Skin of body (tissue), 2 donors: ENCODE measurements around the gene DHX58. TPM values are rescaled to one million over a fixed set of nuclear protein-coding genes. Genes with fewer than 3 reads are reported as not detected.
"Not testable (repeated sequence)": the region's sequence is repeated elsewhere in the genome, so short reads cannot be mapped to it uniquely, and the experiment has no call there.

Source experiments
- DNase-seq: peaks from one replicate; lab custom pipeline; 2025; lab: John Stamatoyannopoulos, UW
- total RNA-seq: library from RNA; depleted of rRNA; stranded (reverse); fragments of >200 nt; gene quantifications from one replicate; pipeline ENCODE4 v1.2.3, GENCODE V29; 2014

DHX58 gene
- 5.4 TPM for total RNA-seq

- peak; percentile 79 for DNase-seq
Measured at GRCh38 chr17:42112552-42113176, at the start of gene DHX58. DHX58 (minus strand) TSS chr17:42112714; CDS start chr17:42111892, 822 bp downstream.

GRCh38 chr17:42160531-42160910 lies 48.0 kb upstream of the DHX58 start:
- no peak for DNase-seq

GRCh38 chr17:42159796-42160530 lies 47.4 kb upstream of the DHX58 start:
- DNase-seq, result no peak

- DNase-seq, result no peak
Measured at GRCh38 chr17:42155614-42156045, 43.1 kb upstream of the DHX58 start.

GRCh38 chr17:42153919-42154742 lies 41.6 kb upstream of the DHX58 start:
- DNase-seq, result no peak

GRCh38 chr17:42146911-42147607 lies 34.5 kb upstream of the DHX58 start:
- DNase-seq, result no peak

GRCh38 chr17:42143138-42143537 lies 30.6 kb upstream of the DHX58 start:
- DNase-seq, result not testable (repeated sequence)

- no peak for DNase-seq
Measured at GRCh38 chr17:42142371-42142896, 29.9 kb upstream of the DHX58 start.

GRCh38 chr17:42141382-42141781 lies 28.9 kb upstream of the DHX58 start:
- no peak for DNase-seq

GRCh38 chr17:42140690-42141089 lies 28.2 kb upstream of the DHX58 start:
- DNase-seq, result not testable (repeated sequence)

GRCh38 chr17:42138749-42139492 lies 26.4 kb upstream of the DHX58 start:
- DNase-seq, result no peak

GRCh38 chr17:42136654-42137051 lies 24.1 kb upstream of the DHX58 start:
- no peak for DNase-seq

- DNase-seq, result no peak
Measured at GRCh38 chr17:42135664-42136653, 23.4 kb upstream of the DHX58 start.

- no peak for DNase-seq
Measured at GRCh38 chr17:42135151-42135550, 22.6 kb upstream of the DHX58 start.

- DNase-seq, result no peak
Measured at GRCh38 chr17:42133461-42134041, 21.0 kb upstream of the DHX58 start.

- DNase-seq, result no peak
Measured at GRCh38 chr17:42132941-42133340, 20.4 kb upstream of the DHX58 start.

GRCh38 chr17:42131981-42132432 lies 19.5 kb upstream of the DHX58 start:
- DNase-seq, result no peak

- DNase-seq, result no peak
Measured at GRCh38 chr17:42131232-42131631, 18.7 kb upstream of the DHX58 start.
